HCT116 (cell line): ENCODE measurements around the gene UBE3C. TPM values are rescaled to one million over a fixed set of nuclear protein-coding genes. Genes with fewer than 3 reads are reported as not detected.

ENCODE experiments used
- ATAC-seq: fragments of 200-7000 bp; cut with Tn5 transposase; 2 replicates; pipeline ENCODE4 v1.9.1; 2020; ENCODE audit warnings: mild to moderate bottlenecking, moderate library complexity
- BruUV-seq: library from RNA; stranded (reverse); fragments of 400-500 nt; replicated peaks from 2 replicates; lab custom pipeline; 2021; lab: Mats Ljungman, UMichigan
- CTCF ChIA-PET: fragments of 300-600 bp; sonication (Branson Sonifier 250); formaldehyde crosslinking; loops from one replicate; lab custom pipeline; 2021; ENCODE audit warnings: antibody characterized with exemption; lab: Charles Lee
- POLR2A ChIA-PET: fragments of 300-600, 350-600 bp; sonication (Branson Sonifier 250); formaldehyde crosslinking; loops from one replicate; lab custom pipeline; 2021; ENCODE audit warnings: antibody characterized with exemption; lab: Charles Lee
- RAD21 ChIA-PET, 2 experiments: fragments of 300-600 bp; sonication (Branson Sonifier 250); formaldehyde crosslinking; loops; one replicate each; lab custom pipeline; 2023; ENCODE audit warnings: low total read pairs in 2 of 2; ENCODE audit not compliant: uncharacterized antibody in 2 of 2, unreplicated experiment in 2 of 2, low non-redundant PET in 1 of 2; lab: Charles Lee
- DNase-seq: peaks from one replicate; pipeline ENCODE4 v3.0.0-alpha.2; 2010; ENCODE audit warnings: low read depth, low spot score
- H2AFZ ChIP-seq: fragments of 200-600 bp; shearing (Covaris generic), sonication (generic); 2 replicates; pipeline ENCODE4 v1.6.1; 2017; ENCODE audit warnings: low read depth, mixed run types, mixed read lengths, antibody characterized with exemption, low read length; ENCODE audit not compliant: poor library complexity, severe bottlenecking
- H3K27ac ChIP-seq: 2 replicates; pipeline ENCODE4 v1.5.1; 2012; ENCODE audit warnings: low read depth, low read length
- H3K27me3 ChIP-seq: fragments of 200-600 bp; sonication (generic); 2 replicates; pipeline ENCODE4 v1.6.1; 2016; ENCODE audit warnings: mixed run types, low read length, mixed read lengths; ENCODE audit not compliant: insufficient read depth
- H3K36me3 ChIP-seq, 2 experiments: fragments of 200-500 bp in 1 of 2; fragments of 200-600 bp in 1 of 2; sonication (Bioruptor generic) in 1 of 2; sonication (generic) in 1 of 2; 2 replicates each; pipeline versions ENCODE4 v1.5.1 to v1.6.1; 2014 to 2016; ENCODE audit warnings: low read length in 2 of 2, inconsistent platforms in 1 of 2, mixed read lengths in 1 of 2, mixed run types in 1 of 2; ENCODE audit not compliant: insufficient read depth in 2 of 2, control insufficient read depth in 1 of 2
- H3K4me1 ChIP-seq, 2 experiments: fragments of 200-600 bp in 1 of 2; sonication (generic) in 1 of 2; 2 replicates each; pipeline versions ENCODE4 v1.5.1 to v1.6.1; 2012 to 2017; ENCODE audit warnings: low read length in 2 of 2, inconsistent platforms in 1 of 2, mild to moderate bottlenecking in 1 of 2, mixed read lengths in 1 of 2, mixed run types in 1 of 2, moderate library complexity in 1 of 2; ENCODE audit not compliant: insufficient read depth in 2 of 2, control insufficient read depth in 1 of 2
- H3K4me2 ChIP-seq: fragments of 200-600 bp; sonication (generic); 2 replicates; pipeline ENCODE4 v1.6.1; 2017; ENCODE audit warnings: mixed run types, low read length, mixed read lengths
- H3K4me3 ChIP-seq, 2 experiments: fragments of 200-600 bp in 1 of 2; sonication (generic) in 1 of 2; replicated peaks in 1 of 2; 2 replicates each; pipeline ENCODE4 v1.5.1; 2011 to 2016; ENCODE audit warnings: low read length in 2 of 2, control low read depth in 1 of 2, low read depth in 1 of 2, mild to moderate bottlenecking in 1 of 2, mixed read lengths in 1 of 2, mixed run types in 1 of 2
- H3K79me2 ChIP-seq: fragments of 200-600 bp; sonication (generic); 2 replicates; pipeline ENCODE4 v1.6.1; 2017; ENCODE audit warnings: mild to moderate bottlenecking, mixed run types, low read length, moderate library complexity, mixed read lengths; ENCODE audit not compliant: insufficient read depth
- H3K9ac ChIP-seq: fragments of 200-600 bp; sonication (generic); 2 replicates; pipeline ENCODE4 v1.6.1; 2016; ENCODE audit warnings: low read length, mixed read lengths
- H3K9me2 ChIP-seq: fragments of 200-600 bp; sonication (generic), shearing (Covaris generic); 2 replicates; pipeline ENCODE4 v1.6.1; 2017; ENCODE audit warnings: mixed run types, mild to moderate bottlenecking, moderate library complexity; ENCODE audit not compliant: insufficient read depth
- H3K9me3 ChIP-seq, 2 experiments: fragments of 200-500 bp in 1 of 2; fragments of 200-600 bp in 1 of 2; sonication (Bioruptor generic) in 1 of 2; sonication (generic) in 1 of 2; 2 replicates each; pipeline ENCODE4 v1.6.1; 2014 to 2017; ENCODE audit warnings: low read length in 2 of 2, mixed read lengths in 2 of 2, inconsistent platforms in 1 of 2, low read depth in 1 of 2, mild to moderate bottlenecking in 1 of 2, mixed run types in 1 of 2, moderate library complexity in 1 of 2; ENCODE audit not compliant: control insufficient read depth in 1 of 2, insufficient read depth in 1 of 2
- H4K20me1 ChIP-seq: fragments of 200-600 bp; sonication (generic), shearing (Covaris generic); 2 replicates; pipeline ENCODE4 v1.6.1; 2017; ENCODE audit warnings: mixed run types, mild to moderate bottlenecking, moderate library complexity; ENCODE audit not compliant: insufficient read depth
- ATF3 ChIP-seq: IDR thresholded peaks from 2 replicates; pipeline ENCODE4 v1.6.1; 2012
- CTCF ChIP-seq, 3 experiments: fragments of 200-600 bp in 1 of 3; sonication (generic) in 1 of 3; IDR thresholded peaks in 2 of 3; conservative IDR thresholded peaks in 1 of 3; 2 replicates each; pipeline ENCODE4 v1.5.1; 2012 to 2017; ENCODE audit warnings: low read depth in 2 of 3, low read length in 2 of 3, antibody characterized with exemption in 1 of 3, borderline replicate concordance in 1 of 3, control low read depth in 1 of 3, mild to moderate bottlenecking in 1 of 3, mixed read lengths in 1 of 3, mixed run types in 1 of 3, moderate library complexity in 1 of 3; ENCODE audit not compliant: insufficient read depth in 1 of 3
- ELF1 ChIP-seq: IDR thresholded peaks from 2 replicates; pipeline ENCODE4 v1.6.1; 2012; ENCODE audit warnings: low read depth, borderline replicate concordance
- FOSL1 ChIP-seq: IDR thresholded peaks from 2 replicates; pipeline ENCODE4 v1.6.1; 2012; ENCODE audit warnings: low read depth
- MAX ChIP-seq: IDR thresholded peaks from 2 replicates; pipeline ENCODE4 v1.6.1; 2012
- POLR2A ChIP-seq: IDR thresholded peaks from 2 replicates; pipeline ENCODE4 v1.7.0; 2011; ENCODE audit warnings: borderline replicate concordance; ENCODE audit not compliant: insufficient read depth, insufficient read length; ENCODE audit errors: extremely low read depth
- POLR2AphosphoS5 ChIP-seq: IDR thresholded peaks from 2 replicates; pipeline ENCODE4 v1.6.1; 2011; ENCODE audit warnings: mild to moderate bottlenecking, low read depth, low read length, moderate library complexity
- SRF ChIP-seq: IDR thresholded peaks from 2 replicates; pipeline ENCODE4 v1.6.1; 2012; ENCODE audit warnings: low read depth
- YY1 ChIP-seq: IDR thresholded peaks from 2 replicates; pipeline ENCODE4 v1.6.1; 2011; ENCODE audit warnings: low read length, low read depth, moderate library complexity, mild to moderate bottlenecking; ENCODE audit not compliant: insufficient replicate concordance; ENCODE audit errors: extremely low read depth
- ZBTB33 ChIP-seq: IDR thresholded peaks from 2 replicates; pipeline ENCODE4 v1.6.1; 2011; ENCODE audit warnings: mild to moderate bottlenecking, low read length, moderate library complexity; ENCODE audit not compliant: insufficient replicate concordance; ENCODE audit errors: extremely low read depth
- ZFX ChIP-seq: fragments of 450-650 bp; IDR thresholded peaks from 2 replicates; pipeline ENCODE4 v1.6.1; 2017
- ZNF274 ChIP-seq: fragments of 200-500 bp; sonication (Bioruptor generic); IDR thresholded peaks from 2 replicates; pipeline ENCODE4 v1.6.1; 2014; ENCODE audit warnings: mild to moderate bottlenecking, low read depth, low read length, inconsistent platforms
- intact Hi-C: fragments of 100-400 bp; cut with micrococcal nuclease; formaldehyde crosslinking; loops from 2 replicates; pipeline ENCODE4 v1.10.0; 2022
- total RNA-seq: library from RNA; stranded (reverse); gene quantifications from one replicate; pipeline ENCODE4 v1.2.1, GENCODE V29; 2021; ENCODE audit not compliant: unreplicated experiment

Gene UBE3C
- total RNA-seq, 1 experiment from 2014 or later, result 68.3 TPM

- Histone ChIP-seq H3K9me3 (no peaks in the 10 kb centered on the region), H3K9me2 (no peaks in the 10 kb centered on the region), H3K79me2 (no peaks in the 10 kb centered on the region), H3K36me3 (peaks cover 11 to 15% of the 10 kb centered on the region in 2 experiments; a peak in 3 of 4 replicates)
- BruUV-seq, result no TSS peak
- TF ChIP-seq ZNF274 (no peak), POLR2A (no peak), CTCF (IDR thresholded peaks at IDR 0.05 in 2 of 3, conservative IDR thresholded peaks at IDR 0.05 in 1 of 3; ENCODE audit: borderline replicate concordance in 1 of 3, insufficient read depth in 1 of 3, low read depth in 2 of 3, low read length in 2 of 3) (no peak), ZFX (no peak), ZBTB33 (no peak), ATF3 (no peak), ELF1 (no peak), YY1 (no peak), POLR2AphosphoS5 (no peak), SRF (no peak), FOSL1 (no peak), MAX (no peak)
- TF ChIP-seq, all 23 proteins: peak for 0
- Histone ChIP-seq H3K9ac (no peak overlapping the region), H4K20me1 (peaks cover 3% of the 10 kb centered on the region; the same call in 1 of the 2 replicates), H3K27me3 (no peaks in the 10 kb centered on the region), H3K4me2 (no peak overlapping the region), H3K4me1 (peaks cover 0 to 7% of the 10 kb centered on the region in 2 experiments; a peak in 1 of 4 replicates), H2AFZ (no peak overlapping the region), H3K27ac (no peak overlapping the region), H3K4me3 (no peak overlapping the region)
- RAD21 ChIA-PET, result no interaction called here
- POLR2A ChIA-PET, result no interaction called here
- ATAC-seq, result no peak
- intact Hi-C loops, result loop anchor here (5.0 to 10.0 kb wide), 2 partner anchors 300 to 1477 kb away; no protein-coding TSS in a partner anchor
- DNase-seq, result no peak
- CTCF ChIA-PET, result interaction anchor here (1.1 kb wide), 1 partner anchor 321 kb away, joined by 3 read pairs; no protein-coding TSS in a partner anchor
These were observed 133.2 kb downstream of the UBE3C start for GRCh38 chr7:157271991-157272324.
